Measurements from ENCODE around the gene TMEM255B.

DNA sequence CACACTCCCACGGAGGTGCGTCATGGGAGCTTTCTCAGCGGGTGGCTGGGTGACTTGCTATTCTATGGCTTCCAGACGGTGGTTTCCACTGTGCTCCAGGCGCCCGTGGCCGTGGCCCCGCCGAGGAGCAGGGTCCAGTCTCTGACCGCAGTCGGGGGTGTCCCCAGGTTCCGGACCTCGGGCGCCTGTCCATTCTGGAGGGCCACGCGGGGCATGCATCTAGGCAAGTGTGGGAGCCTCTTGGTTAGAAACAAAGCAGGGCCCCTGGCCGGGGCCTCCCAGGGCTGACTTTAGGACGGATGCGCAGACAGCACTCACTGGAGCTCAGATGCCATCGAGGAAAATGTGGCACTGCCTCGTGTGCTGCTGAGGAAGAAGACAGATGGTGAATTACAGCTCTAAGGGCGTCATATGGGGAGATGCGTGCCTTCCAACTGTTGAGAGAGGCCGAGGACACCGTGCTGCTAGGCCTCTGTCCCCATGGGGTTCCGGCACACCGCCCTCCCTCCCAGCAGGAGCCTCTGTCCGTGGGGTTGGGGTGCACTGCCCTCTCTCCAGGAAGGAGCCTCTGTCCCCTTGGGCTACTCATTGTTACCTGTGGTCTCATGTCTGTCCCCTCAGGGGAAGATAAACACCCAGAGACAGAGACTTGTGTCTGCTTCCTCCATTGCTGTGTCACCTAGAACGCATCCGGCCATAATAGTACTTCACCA lies 38.1 kb downstream of the TMEM255B start:
- TF ChIP-seq, protein P1, sequence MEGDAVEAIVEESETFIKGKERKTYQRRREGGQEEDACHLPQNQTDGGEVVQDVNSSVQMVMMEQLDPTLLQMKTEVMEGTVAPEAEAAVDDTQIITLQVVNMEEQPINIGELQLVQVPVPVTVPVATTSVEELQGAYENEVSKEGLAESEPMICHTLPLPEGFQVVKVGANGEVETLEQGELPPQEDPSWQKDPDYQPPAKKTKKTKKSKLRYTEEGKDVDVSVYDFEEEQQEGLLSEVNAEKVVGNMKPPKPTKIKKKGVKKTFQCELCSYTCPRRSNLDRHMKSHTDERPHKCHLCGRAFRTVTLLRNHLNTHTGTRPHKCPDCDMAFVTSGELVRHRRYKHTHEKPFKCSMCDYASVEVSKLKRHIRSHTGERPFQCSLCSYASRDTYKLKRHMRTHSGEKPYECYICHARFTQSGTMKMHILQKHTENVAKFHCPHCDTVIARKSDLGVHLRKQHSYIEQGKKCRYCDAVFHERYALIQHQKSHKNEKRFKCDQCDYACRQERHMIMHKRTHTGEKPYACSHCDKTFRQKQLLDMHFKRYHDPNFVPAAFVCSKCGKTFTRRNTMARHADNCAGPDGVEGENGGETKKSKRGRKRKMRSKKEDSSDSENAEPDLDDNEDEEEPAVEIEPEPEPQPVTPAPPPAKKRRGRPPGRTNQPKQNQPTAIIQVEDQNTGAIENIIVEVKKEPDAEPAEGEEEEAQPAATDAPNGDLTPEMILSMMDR (optimal IDR thresholded peaks at IDR 0.05 in 1 of 3, IDR thresholded peaks at IDR 0.05 in 1 of 3, conservative IDR thresholded peaks at IDR 0.05 in 1 of 3; ENCODE audit: extremely low read depth in 1 of 3, insufficient read depth in 2 of 3, low read length in 3 of 3) = no peak
- no peak for TF ChIP-seq EZH2 (IDR thresholded peaks at IDR 0.05; ENCODE audit: low read length)
